ENCODE measurements around the gene TRAM2. TPM values are rescaled to one million over a fixed set of nuclear protein-coding genes. Genes with fewer than 3 reads are reported as not detected.

The TRAM2 gene
- total RNA-seq, 1 experiment from 2014 or later: 21.2 TPM

- no CpG with 5 or more reads among the region's 2 CpGs for WGBS (ENCODE audit: extremely low coverage, insufficient read length, low lambda C conversion rate)
- no peak overlapping the region for H2BK12ac ChIP-seq (ENCODE audit: insufficient read length, low read depth, low read length)
- no peak overlapping the region for H2BK15ac ChIP-seq (ENCODE audit: low read depth, low read length)
- no peaks in the 10 kb centered on the region for H3K4me1 ChIP-seq (ENCODE audit: insufficient read depth, low read length)
- no peaks in the 10 kb centered on the region for H4K20me1 ChIP-seq (ENCODE audit: control insufficient read depth, insufficient read depth, insufficient read length)
- H3K79me1 ChIP-seq (ENCODE audit: insufficient read depth, low read depth, low read length, poor library complexity, severe bottlenecking): no peaks in the 10 kb centered on the region
- no peak for TF ChIP-seq CTCF (conservative IDR thresholded peaks at IDR 0.05)
- DNase-seq: no peak
- H2BK5ac ChIP-seq (ENCODE audit: insufficient read length, low read length): no peak overlapping the region
- no peaks in the 10 kb centered on the region for H3K79me2 ChIP-seq (ENCODE audit: insufficient read depth, low read length)
- H4K8ac ChIP-seq (replicated peaks; ENCODE audit: insufficient read length, low read depth, low read length): no peak overlapping the region
- H3K56ac ChIP-seq (ENCODE audit: insufficient read length, low read depth, low read length): no peak overlapping the region
- no peaks in the 10 kb centered on the region for H3K27me3 ChIP-seq (ENCODE audit: insufficient read depth, low read length)
- no peak overlapping the region for H2AK5ac ChIP-seq (ENCODE audit: insufficient read length, low read length)
- H3K9me3 ChIP-seq (ENCODE audit: control insufficient read depth, low read depth, low read length): no peaks in the 10 kb centered on the region
- no peaks in the 10 kb centered on the region for H3K23me2 ChIP-seq (ENCODE audit: insufficient read length, low read depth, low read length, poor library complexity, severe bottlenecking)
- H3K27ac ChIP-seq (ENCODE audit: insufficient read length, low read depth, low read length): no peak overlapping the region
- no peak overlapping the region for H3K9ac ChIP-seq (ENCODE audit: extremely low read depth, insufficient read length, low read length)
- Mint-ChIP-seq H3K27ac (no peak overlapping the region), H3K4me1 (peaks cover 8 to 9% of the 10 kb centered on the region in 2 experiments), H3K36me3 (ENCODE audit: insufficient read depth in 1 of 3, low read depth in 3 of 3) (peaks cover 0 to 10% (median 1%) of the 10 kb centered on the region in 3 experiments; a peak in 2 of 7 replicates), H3K9me3 (peaks cover 0 to 3% of the 10 kb centered on the region in 2 experiments; a peak in 2 of 5 replicates), H3K4me3 (no peak overlapping the region), H3K27me3 (ENCODE audit: low read depth) (no peaks in the 10 kb centered on the region)
- no peak overlapping the region for H3T11ph ChIP-seq (ENCODE audit: low read length)
- H3K18ac ChIP-seq (ENCODE audit: insufficient read length, low read depth, low read length): no peak overlapping the region
- no peak overlapping the region for H2BK20ac ChIP-seq (ENCODE audit: low read depth, low read length, poor library complexity, severe bottlenecking)
- H2AFZ ChIP-seq (ENCODE audit: low read length): no peak overlapping the region
- no peak overlapping the region for H3K23ac ChIP-seq (ENCODE audit: insufficient read length, low read depth, low read length)
- no peak overlapping the region for H2BK120ac ChIP-seq (ENCODE audit: low read depth, low read length, poor library complexity, severe bottlenecking)
- no peak overlapping the region for H4K91ac ChIP-seq (ENCODE audit: insufficient read length, low read depth, low read length)
- no peak overlapping the region for H3K4me2 ChIP-seq (ENCODE audit: insufficient read depth, insufficient read length, low read length)
- no peak overlapping the region for H3K14ac ChIP-seq (ENCODE audit: insufficient read depth, low read length)
- no peak overlapping the region for H3K4ac ChIP-seq (ENCODE audit: low read depth, low read length)
- no peak overlapping the region for H4K5ac ChIP-seq (ENCODE audit: insufficient read length, low read depth, low read length)
Observed at GRCh38 chr6:52457096-52457495, 119.8 kb downstream of the TRAM2 start.

All from H9 (cell line).